GM12878 (cell line): ENCODE results near the gene ZFAND2A. TPM values are rescaled to one million over a fixed set of nuclear protein-coding genes. Genes with fewer than 3 reads are reported as not detected.

ENCODE experiments used
- BCLAF1 ChIP-seq: fragments of 450-650 bp; IDR thresholded peaks from 2 replicates; pipeline ENCODE4 v1.6.1; 2017; ENCODE audit warnings: antibody characterized with exemption, mild to moderate bottlenecking, moderate library complexity
- CBFB ChIP-seq: IDR thresholded peaks from 2 replicates; pipeline ENCODE4 v1.6.1; 2016; ENCODE audit warnings: antibody characterized with exemption, low read depth
- CBX5 ChIP-seq: sonication (generic); IDR thresholded peaks from 2 replicates; pipeline ENCODE4 v1.6.1; 2016; ENCODE audit warnings: low read depth, moderate library complexity, mild to moderate bottlenecking, inconsistent platforms
- FOS ChIP-seq: IDR thresholded peaks from 3 replicates; pipeline ENCODE4 v1.6.1; 2011; ENCODE audit warnings: borderline replicate concordance; ENCODE audit not compliant: insufficient read length; ENCODE audit errors: extremely low read depth
- FOXK2 ChIP-seq: fragments of 450-650 bp; IDR thresholded peaks from 2 replicates; pipeline ENCODE4 v1.6.1; 2017; ENCODE audit warnings: mild to moderate bottlenecking, moderate library complexity
- HCFC1 ChIP-seq: fragments of 150-350 bp; IDR thresholded peaks from 2 replicates; pipeline ENCODE4 v1.6.1; 2014; ENCODE audit warnings: low read length
- HDAC2 ChIP-seq: fragments of 200-600 bp; sonication (generic); IDR thresholded peaks from 2 replicates; pipeline ENCODE4 v1.6.1; 2017
- IRF3 ChIP-seq: fragments of 450-650 bp; IDR thresholded peaks from 2 replicates; pipeline ENCODE4 v1.6.1; 2014; ENCODE audit warnings: mild to moderate bottlenecking
- IRF5 ChIP-seq: fragments of 450-650 bp; IDR thresholded peaks from 2 replicates; pipeline ENCODE4 v1.6.1; 2017; ENCODE audit warnings: borderline replicate concordance
- KDM1A ChIP-seq: fragments of 200-600 bp; sonication (generic); IDR thresholded peaks from 2 replicates; pipeline ENCODE4 v1.6.1; 2016; ENCODE audit warnings: borderline replicate concordance
- POU2F2 ChIP-seq: IDR thresholded peaks from 3 replicates; pipeline ENCODE4 v1.6.1; 2011; ENCODE audit warnings: low read depth, mild to moderate bottlenecking, low read length, borderline replicate concordance
- PRDM15 ChIP-seq: fragments of 450-650 bp; formaldehyde crosslinking; IDR thresholded peaks from 2 replicates; pipeline ENCODE4 v1.4.0; 2020; ENCODE audit warnings: mild to moderate bottlenecking, moderate library complexity
- RB1 ChIP-seq: fragments of 450-650 bp; formaldehyde crosslinking; IDR thresholded peaks from 2 replicates; pipeline ENCODE4 v1.6.1; 2017; ENCODE audit warnings: mild to moderate bottlenecking, borderline replicate concordance
- RFX5 ChIP-seq: IDR thresholded peaks from 2 replicates; pipeline ENCODE4 v1.6.1; 2011; ENCODE audit warnings: low read depth, low read length, improper control_type of control experiment
- SMC3 ChIP-seq: IDR thresholded peaks from 2 replicates; pipeline ENCODE4 v1.6.1; 2011; ENCODE audit warnings: low read length, improper control_type of control experiment, borderline replicate concordance
- SPI1 ChIP-seq: IDR thresholded peaks from 2 replicates; pipeline ENCODE4 v1.6.1; 2011; ENCODE audit warnings: low read depth, mild to moderate bottlenecking, low read length, moderate library complexity, borderline replicate concordance; ENCODE audit not compliant: insufficient read depth
- ZBTB4 ChIP-seq: fragments of 450-650 bp; formaldehyde crosslinking; IDR thresholded peaks from 2 replicates; pipeline ENCODE4 v1.4.0; 2022; ENCODE audit warnings: mild to moderate bottlenecking, moderate library complexity
- polyA plus RNA-seq, 11 experiments: library from polyadenylated mRNA; depleted of rRNA in 4 of 11; unstranded in 6 of 11; stranded (reverse) in 5 of 11; fragments of >200 nt; fragmentation: Nextera tagmentation in 4 of 11; fragmentation: Illumina TruSeq in 1 of 11; extraction: Ambion mirVana in 4 of 11; extraction: Trizol in 1 of 11; gene quantifications; 1 replicate in 1 of 11; 2 replicates in 10 of 11; pipeline versions ENCODE4 v1.2.1 to v1.2.3, GENCODE V29; 2011 to 2016; ENCODE audit warnings: inconsistent platforms in 2 of 11, missing spikeins in 2 of 11, low read depth in 1 of 11
- total RNA-seq, 4 experiments: library from RNA; depleted of rRNA in 3 of 4; stranded (reverse); fragments of >200 nt in 3 of 4; fragmentation: Illumina TruSeq in 1 of 4; extraction: Trizol in 1 of 4; gene quantifications; 2 replicates each; pipeline versions ENCODE4 v1.2.1 to v1.2.3, GENCODE V29; 2013 to 2021

The ZFAND2A gene
- total and polyA plus RNA-seq, 10 of the 15 experiments (the other 5 are each of a cell fraction or from before 2014, with no cell fraction given), result 14.8 to 39.9 (median 20.8) TPM

- TF ChIP-seq ZBTB4 (CRISPR knock-in tag), result no peak
- TF ChIP-seq KDM1A, result no peak
- peak; percentile 39; the same call in 1 of the 2 replicates for TF ChIP-seq FOXK2
- TF ChIP-seq RFX5, result peak; percentile 57; the same call in 1 of the 2 replicates
- TF ChIP-seq POU2F2, result peak; percentile 26; the same call in 1 of the 3 replicates
- no peak for TF ChIP-seq HDAC2
- no peak for TF ChIP-seq IRF5
- TF ChIP-seq PRDM15 (CRISPR knock-in tag), result no peak
- no peak; the same call in 1 of the 2 replicates for TF ChIP-seq RB1
- peak; percentile 87 for TF ChIP-seq SPI1
- TF ChIP-seq BCLAF1, result no peak
- TF ChIP-seq IRF3, result peak; percentile 66; the same call in 1 of the 2 replicates
- TF ChIP-seq FOS, result peak; percentile 5
- no peak for TF ChIP-seq CBX5
- no peak for TF ChIP-seq CBFB
- TF ChIP-seq HCFC1, result peak; percentile 79
- no peak for TF ChIP-seq SMC3
Observed at GRCh38 chr7:1159891-1160669, at the start of gene ZFAND2A (continued).
